PC-3 (cell line): Measurements from ENCODE around the gene DCTN2. TPM values are rescaled to one million over a fixed set of nuclear protein-coding genes. Genes with fewer than 3 reads are reported as not detected.

Experiments used
- ATAC-seq: fragments of 200-7000 bp; cut with Tn5 transposase; 2 replicates; pipeline ENCODE4 v1.9.1; 2020; ENCODE audit warnings: mild to moderate bottlenecking, moderate library complexity
- BruUV-seq: library from RNA; stranded (reverse); fragments of 400-500 nt; replicated peaks from 2 replicates; lab custom pipeline; 2021; lab: Mats Ljungman, UMichigan
- CTCF ChIA-PET: fragments of 300-600 bp; sonication (Branson Sonifier 250); formaldehyde crosslinking; loops from one replicate; lab custom pipeline; 2022; ENCODE audit warnings: antibody characterized with exemption; lab: Charles Lee
- POLR2A ChIA-PET: fragments of 300-600 bp; sonication (Branson Sonifier 250); formaldehyde crosslinking; loops from one replicate; lab custom pipeline; 2022; ENCODE audit warnings: antibody characterized with exemption; ENCODE audit not compliant: unreplicated experiment; lab: Charles Lee
- DNase-seq: peaks from one replicate; pipeline ENCODE4 v3.0.0-alpha.2; 2015
- H2AFZ ChIP-seq: fragments of 300-600 bp; sonication (generic); 2 replicates; pipeline ENCODE4 v1.6.0; 2016; ENCODE audit warnings: antibody characterized with exemption, low read length
- H3F3A ChIP-seq: fragments of 300-600 bp; sonication (generic); one replicate; pipeline ENCODE4 v1.6.0; 2017; ENCODE audit warnings: antibody characterized with exemption, low read length, control low read depth, mild to moderate bottlenecking; ENCODE audit not compliant: unreplicated experiment
- H3K27ac ChIP-seq: fragments of 300-600 bp; sonication (generic); 2 replicates; pipeline ENCODE4 v1.5.1; 2016; ENCODE audit warnings: mild to moderate bottlenecking, low read length
- H3K27me3 ChIP-seq: fragments of 300-600 bp; sonication (generic); 2 replicates; pipeline ENCODE4 v1.6.1; 2016; ENCODE audit warnings: low read length, mixed read lengths
- H3K36me3 ChIP-seq: fragments of 300-600 bp; sonication (generic); 2 replicates; pipeline ENCODE4 v1.6.1; 2016; ENCODE audit warnings: low read depth, mixed run types, low read length, mixed read lengths
- H3K4me1 ChIP-seq: fragments of 300-600 bp; sonication (generic); 2 replicates; pipeline ENCODE4 v1.5.1; 2016; ENCODE audit warnings: low read length; ENCODE audit not compliant: insufficient read depth
- H3K4me2 ChIP-seq: fragments of 300-600 bp; sonication (generic); 2 replicates; pipeline ENCODE4 v1.6.0; 2016; ENCODE audit warnings: low read length
- H3K4me3 ChIP-seq: fragments of 300-600 bp; sonication (generic); 2 replicates; pipeline ENCODE4 v1.5.1; 2016; ENCODE audit warnings: mild to moderate bottlenecking, low read length, mixed read lengths
- H3K79me2 ChIP-seq: fragments of 300-600 bp; sonication (generic); 2 replicates; pipeline ENCODE4 v1.6.1; 2017; ENCODE audit warnings: low read length, mixed read lengths
- H3K9ac ChIP-seq: fragments of 300-600 bp; sonication (generic); 2 replicates; pipeline ENCODE4 v1.6.0; 2016; ENCODE audit warnings: mild to moderate bottlenecking, low read length
- H3K9me2 ChIP-seq: fragments of 300-600 bp; sonication (generic); replicated peaks from 2 replicates; pipeline ENCODE4 v1.6.1; 2016; ENCODE audit warnings: mixed run types, low read length, mixed read lengths
- H3K9me3 ChIP-seq: fragments of 300-600 bp; sonication (generic); 2 replicates; pipeline ENCODE4 v1.6.1; 2016; ENCODE audit warnings: low read length, mixed read lengths
- H4K20me1 ChIP-seq: fragments of 300-600 bp; sonication (generic); 2 replicates; pipeline ENCODE4 v1.6.1; 2016; ENCODE audit warnings: low read length, mixed read lengths
- EZH2 ChIP-seq: fragments of 300-600 bp; sonication (generic); IDR thresholded peaks from one replicate; pipeline ENCODE4 v1.6.1; 2017; ENCODE audit warnings: antibody characterized with exemption, mild to moderate bottlenecking, low read length; ENCODE audit not compliant: unreplicated experiment
- EZH2phosphoT487 ChIP-seq: fragments of 300-600 bp; sonication (generic); IDR thresholded peaks from 2 replicates; pipeline ENCODE4 v1.6.1; 2018; ENCODE audit warnings: mild to moderate bottlenecking, antibody characterized with exemption, low read length, borderline replicate concordance
- intact Hi-C: fragments of 100-400 bp; cut with micrococcal nuclease; formaldehyde crosslinking; loops from 2 replicates; pipeline ENCODE4 v1.9.0; 2023
- total RNA-seq: library from RNA; depleted of rRNA; stranded (reverse); fragments of >200 nt; gene quantifications from 2 replicates; pipeline ENCODE4 v1.2.3, GENCODE V29; 2014
- TF ChIP-seq, protein P1 (sequence below): fragments of 300-600 bp; sonication (generic); conservative IDR thresholded peaks from 2 replicates; pipeline ENCODE4 v1.5.1; 2017; ENCODE audit warnings: antibody characterized with exemption, low read depth, mild to moderate bottlenecking, low read length

The DCTN2 gene
- total RNA-seq, 1 experiment from 2014 or later, result 88.5 TPM

GRCh38 chr12:57552306-57552651, 5.3 kb upstream of the DCTN2 start:
- no peaks in the 10 kb centered on the region for H3K9me3 ChIP-seq
- POLR2A ChIA-PET, result no interaction called here
- no peak overlapping the region for H2AFZ ChIP-seq
- no peak for ATAC-seq
- intact Hi-C loops, result no loop called here
- H3K4me3 ChIP-seq, result no peak overlapping the region
- no peaks in the 10 kb centered on the region for H3K27me3 ChIP-seq
- H3K36me3 ChIP-seq, result no peaks in the 10 kb centered on the region
- no TSS peak for BruUV-seq
- no peaks in the 10 kb centered on the region for H3F3A ChIP-seq
- H3K9ac ChIP-seq, result no peak overlapping the region
- H3K9me2 ChIP-seq, result no peaks in the 10 kb centered on the region
- no peak overlapping the region for H3K27ac ChIP-seq
- H3K79me2 ChIP-seq, result no peaks in the 10 kb centered on the region
- TF ChIP-seq EZH2 (no peak), EZH2phosphoT487 (no peak)
- TF ChIP-seq, protein P1, sequence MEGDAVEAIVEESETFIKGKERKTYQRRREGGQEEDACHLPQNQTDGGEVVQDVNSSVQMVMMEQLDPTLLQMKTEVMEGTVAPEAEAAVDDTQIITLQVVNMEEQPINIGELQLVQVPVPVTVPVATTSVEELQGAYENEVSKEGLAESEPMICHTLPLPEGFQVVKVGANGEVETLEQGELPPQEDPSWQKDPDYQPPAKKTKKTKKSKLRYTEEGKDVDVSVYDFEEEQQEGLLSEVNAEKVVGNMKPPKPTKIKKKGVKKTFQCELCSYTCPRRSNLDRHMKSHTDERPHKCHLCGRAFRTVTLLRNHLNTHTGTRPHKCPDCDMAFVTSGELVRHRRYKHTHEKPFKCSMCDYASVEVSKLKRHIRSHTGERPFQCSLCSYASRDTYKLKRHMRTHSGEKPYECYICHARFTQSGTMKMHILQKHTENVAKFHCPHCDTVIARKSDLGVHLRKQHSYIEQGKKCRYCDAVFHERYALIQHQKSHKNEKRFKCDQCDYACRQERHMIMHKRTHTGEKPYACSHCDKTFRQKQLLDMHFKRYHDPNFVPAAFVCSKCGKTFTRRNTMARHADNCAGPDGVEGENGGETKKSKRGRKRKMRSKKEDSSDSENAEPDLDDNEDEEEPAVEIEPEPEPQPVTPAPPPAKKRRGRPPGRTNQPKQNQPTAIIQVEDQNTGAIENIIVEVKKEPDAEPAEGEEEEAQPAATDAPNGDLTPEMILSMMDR, result no peak
- no peak overlapping the region for H3K4me2 ChIP-seq
- CTCF ChIA-PET, result no interaction called here
- peaks cover 3% of the 10 kb centered on the region; the same call in 1 of the 2 replicates for H3K4me1 ChIP-seq
- H4K20me1 ChIP-seq, result no peaks in the 10 kb centered on the region
- no peak for DNase-seq

DNA sequence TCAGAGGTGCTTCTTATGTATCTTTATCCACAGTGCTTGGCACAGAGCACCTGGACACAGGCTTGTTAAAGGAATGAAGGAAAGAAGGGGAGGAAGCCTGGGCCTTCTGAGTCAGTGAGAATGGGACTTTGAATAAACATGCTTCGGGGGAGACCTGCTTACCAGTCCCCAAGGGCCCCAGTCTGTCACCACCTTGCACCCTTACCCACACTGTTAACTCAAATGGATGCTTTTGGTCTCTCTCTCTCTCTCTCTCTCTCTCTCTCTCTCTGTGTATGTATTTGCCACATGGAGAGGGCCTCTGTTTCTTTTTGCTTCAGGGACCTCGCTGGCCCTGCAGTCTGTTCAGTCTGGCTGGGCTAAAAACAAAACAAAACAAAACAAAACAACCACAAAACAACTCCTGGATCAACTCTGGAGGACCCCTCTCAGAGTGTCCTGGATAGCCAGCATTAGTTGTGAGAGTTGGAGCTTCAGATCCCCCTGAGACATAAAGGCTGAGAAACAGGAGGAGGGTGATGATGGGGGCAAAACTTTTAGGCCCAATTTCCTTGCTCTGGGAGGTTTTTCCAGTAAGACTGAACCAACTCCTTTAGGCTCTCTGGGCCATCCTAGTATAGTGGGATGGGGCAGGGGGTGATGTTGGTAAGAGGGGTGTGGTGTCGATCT, 4.8 kb upstream of the DCTN2 start:
- Histone ChIP-seq H3K4me1 (peaks cover 3% of the 10 kb centered on the region; the same call in 1 of the 2 replicates), H3K9me3 (no peaks in the 10 kb centered on the region), H3K27me3 (no peaks in the 10 kb centered on the region), H3K9me2 (no peaks in the 10 kb centered on the region), H3K9ac (no peak overlapping the region), H3K27ac (no peak overlapping the region), H3F3A (no peaks in the 10 kb centered on the region), H3K4me3 (no peak overlapping the region), H3K79me2 (peaks cover 2% of the 10 kb centered on the region), H3K4me2 (no peak overlapping the region), H4K20me1 (no peaks in the 10 kb centered on the region), H2AFZ (no peak overlapping the region), H3K36me3 (no peaks in the 10 kb centered on the region)
- no peak for ATAC-seq
- CTCF ChIA-PET, result no interaction called here
- POLR2A ChIA-PET, result no interaction called here
- intact Hi-C loops, result no loop called here
- DNase-seq, result no peak
- no peak for TF ChIP-seq EZH2phosphoT487
- TF ChIP-seq, protein P1, result no peak
- no peak for TF ChIP-seq EZH2
- BruUV-seq, result no TSS peak

- H3K4me1 ChIP-seq, result peaks cover 8% of the 10 kb centered on the region
- no peak overlapping the region for H3K4me3 ChIP-seq
- no peaks in the 10 kb centered on the region for H3K9me2 ChIP-seq
- no peaks in the 10 kb centered on the region for H3F3A ChIP-seq
- H3K9me3 ChIP-seq, result no peaks in the 10 kb centered on the region
- POLR2A ChIA-PET, result no interaction called here
- ATAC-seq, result no peak
- H4K20me1 ChIP-seq, result no peaks in the 10 kb centered on the region
- no peaks in the 10 kb centered on the region for H3K27me3 ChIP-seq
- no peak for DNase-seq
- H3K27ac ChIP-seq, result no peak overlapping the region
- TF ChIP-seq EZH2 (no peak), EZH2phosphoT487 (no peak)
- TF ChIP-seq, protein P1, result no peak
- CTCF ChIA-PET, result no interaction called here
- H3K4me2 ChIP-seq, result no peak overlapping the region
- peaks cover 10% of the 10 kb centered on the region for H3K79me2 ChIP-seq
- intact Hi-C loops, result no loop called here
- no peak overlapping the region for H3K9ac ChIP-seq
- H3K36me3 ChIP-seq, result no peaks in the 10 kb centered on the region
- BruUV-seq, result no TSS peak
- H2AFZ ChIP-seq, result no peak overlapping the region
Measured at GRCh38 chr12:57550641-57551549, 3.9 kb upstream of the DCTN2 start.
